ENCODE data around the gene ZNF682.

ZNF682 gene

DNA sequence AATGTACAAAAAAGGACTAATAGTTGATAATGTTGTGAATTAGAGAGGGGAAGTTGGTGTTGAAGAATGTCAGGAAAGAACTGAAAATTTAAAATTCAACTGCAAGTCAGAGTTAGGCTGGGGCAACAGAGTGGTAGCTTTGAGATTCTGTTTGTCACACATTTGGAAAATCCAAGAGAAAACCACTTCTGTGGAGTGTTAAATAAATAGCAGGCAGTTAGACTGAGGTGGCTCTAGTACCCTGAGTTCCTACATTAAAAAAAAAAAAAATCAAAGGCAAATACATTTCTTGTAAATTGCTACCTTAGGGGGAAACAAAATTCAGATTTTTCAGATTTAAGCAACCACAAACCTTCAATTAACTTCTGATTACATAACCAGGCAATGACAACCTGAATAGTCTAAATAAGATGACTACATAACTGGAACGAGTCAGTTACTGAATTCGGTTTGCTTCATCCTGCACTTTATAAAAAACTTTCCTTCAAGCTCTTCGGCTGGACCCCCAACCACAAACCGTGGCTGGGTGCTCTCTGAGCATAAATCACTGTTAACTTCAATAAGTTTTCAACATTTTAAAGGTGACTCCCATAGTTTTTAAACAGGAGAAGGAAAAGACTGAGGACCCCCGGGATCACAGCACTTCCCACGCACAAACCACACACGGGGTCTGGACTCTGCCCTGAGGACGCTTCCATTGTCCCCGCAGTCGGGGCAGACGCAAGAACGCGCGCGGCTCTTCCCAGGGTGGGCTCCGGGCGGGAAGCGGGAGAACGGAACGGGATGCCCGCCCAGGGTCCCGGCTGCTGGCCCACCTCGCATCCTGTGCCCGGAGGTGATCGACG is 725 bp downstream of the ZNF682 start:
- Histone ChIP-seq H3K4me3 (replicated peaks; ENCODE audit: insufficient read depth, low read length) (peak overlapping the region; percentile 39), H3K27ac (replicated peaks) (peak overlapping the region; percentile 48), H3K27me3 (ENCODE audit: insufficient read depth, poor library complexity, severe bottlenecking) (no peaks in the 10 kb centered on the region)
- TF ChIP-seq, protein P1, sequence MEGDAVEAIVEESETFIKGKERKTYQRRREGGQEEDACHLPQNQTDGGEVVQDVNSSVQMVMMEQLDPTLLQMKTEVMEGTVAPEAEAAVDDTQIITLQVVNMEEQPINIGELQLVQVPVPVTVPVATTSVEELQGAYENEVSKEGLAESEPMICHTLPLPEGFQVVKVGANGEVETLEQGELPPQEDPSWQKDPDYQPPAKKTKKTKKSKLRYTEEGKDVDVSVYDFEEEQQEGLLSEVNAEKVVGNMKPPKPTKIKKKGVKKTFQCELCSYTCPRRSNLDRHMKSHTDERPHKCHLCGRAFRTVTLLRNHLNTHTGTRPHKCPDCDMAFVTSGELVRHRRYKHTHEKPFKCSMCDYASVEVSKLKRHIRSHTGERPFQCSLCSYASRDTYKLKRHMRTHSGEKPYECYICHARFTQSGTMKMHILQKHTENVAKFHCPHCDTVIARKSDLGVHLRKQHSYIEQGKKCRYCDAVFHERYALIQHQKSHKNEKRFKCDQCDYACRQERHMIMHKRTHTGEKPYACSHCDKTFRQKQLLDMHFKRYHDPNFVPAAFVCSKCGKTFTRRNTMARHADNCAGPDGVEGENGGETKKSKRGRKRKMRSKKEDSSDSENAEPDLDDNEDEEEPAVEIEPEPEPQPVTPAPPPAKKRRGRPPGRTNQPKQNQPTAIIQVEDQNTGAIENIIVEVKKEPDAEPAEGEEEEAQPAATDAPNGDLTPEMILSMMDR (IDR thresholded peaks at IDR 0.05; ENCODE audit: insufficient read depth, low read length) = no peak
- TF ChIP-seq, protein P2, sequence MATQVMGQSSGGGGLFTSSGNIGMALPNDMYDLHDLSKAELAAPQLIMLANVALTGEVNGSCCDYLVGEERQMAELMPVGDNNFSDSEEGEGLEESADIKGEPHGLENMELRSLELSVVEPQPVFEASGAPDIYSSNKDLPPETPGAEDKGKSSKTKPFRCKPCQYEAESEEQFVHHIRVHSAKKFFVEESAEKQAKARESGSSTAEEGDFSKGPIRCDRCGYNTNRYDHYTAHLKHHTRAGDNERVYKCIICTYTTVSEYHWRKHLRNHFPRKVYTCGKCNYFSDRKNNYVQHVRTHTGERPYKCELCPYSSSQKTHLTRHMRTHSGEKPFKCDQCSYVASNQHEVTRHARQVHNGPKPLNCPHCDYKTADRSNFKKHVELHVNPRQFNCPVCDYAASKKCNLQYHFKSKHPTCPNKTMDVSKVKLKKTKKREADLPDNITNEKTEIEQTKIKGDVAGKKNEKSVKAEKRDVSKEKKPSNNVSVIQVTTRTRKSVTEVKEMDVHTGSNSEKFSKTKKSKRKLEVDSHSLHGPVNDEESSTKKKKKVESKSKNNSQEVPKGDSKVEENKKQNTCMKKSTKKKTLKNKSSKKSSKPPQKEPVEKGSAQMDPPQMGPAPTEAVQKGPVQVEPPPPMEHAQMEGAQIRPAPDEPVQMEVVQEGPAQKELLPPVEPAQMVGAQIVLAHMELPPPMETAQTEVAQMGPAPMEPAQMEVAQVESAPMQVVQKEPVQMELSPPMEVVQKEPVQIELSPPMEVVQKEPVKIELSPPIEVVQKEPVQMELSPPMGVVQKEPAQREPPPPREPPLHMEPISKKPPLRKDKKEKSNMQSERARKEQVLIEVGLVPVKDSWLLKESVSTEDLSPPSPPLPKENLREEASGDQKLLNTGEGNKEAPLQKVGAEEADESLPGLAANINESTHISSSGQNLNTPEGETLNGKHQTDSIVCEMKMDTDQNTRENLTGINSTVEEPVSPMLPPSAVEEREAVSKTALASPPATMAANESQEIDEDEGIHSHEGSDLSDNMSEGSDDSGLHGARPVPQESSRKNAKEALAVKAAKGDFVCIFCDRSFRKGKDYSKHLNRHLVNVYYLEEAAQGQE (IDR thresholded peaks at IDR 0.05; ENCODE audit: insufficient replicate concordance, low read depth) = no peak
- DNase-seq (ENCODE audit: low read depth in 1 of 2, low spot score in 1 of 2) = no peak

DNA sequence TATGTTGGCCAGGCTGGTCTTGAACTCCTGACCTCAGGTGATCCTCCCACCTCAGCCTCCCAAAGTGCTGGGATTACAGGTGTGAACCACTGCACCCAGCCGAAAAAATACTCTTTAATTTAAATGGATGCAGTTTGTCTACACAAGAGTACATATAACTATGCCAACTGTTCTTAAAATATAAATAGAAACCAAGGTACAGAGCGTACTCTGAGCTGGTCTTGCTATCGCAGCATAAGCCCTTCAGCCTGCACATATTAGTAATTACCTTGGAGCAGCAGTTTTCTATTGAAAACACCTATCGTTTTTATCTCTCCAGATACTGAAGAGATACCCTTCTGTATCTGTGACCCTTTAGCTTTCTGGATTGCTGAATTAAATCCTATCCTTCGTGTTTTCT is 3.4 kb downstream of the ZNF682 start:
- TF ChIP-seq POLR2AphosphoS5 (IDR thresholded peaks at IDR 0.05; ENCODE audit: low read depth) = no peak
- no peak for TF ChIP-seq GABPA (IDR thresholded peaks at IDR 0.05; ENCODE audit: low read depth)
- TF ChIP-seq, protein P2 (IDR thresholded peaks at IDR 0.05; ENCODE audit: insufficient replicate concordance, low read depth) = no peak
- TF ChIP-seq SPI1 (IDR thresholded peaks at IDR 0.05; ENCODE audit: borderline replicate concordance, low read depth) = no peak
- TF ChIP-seq, protein P1 (IDR thresholded peaks at IDR 0.05; ENCODE audit: insufficient read depth, low read length) = no peak
- H3K27me3 ChIP-seq (ENCODE audit: insufficient read depth, poor library complexity, severe bottlenecking) = no peaks in the 10 kb centered on the region
- DNase-seq (ENCODE audit: low read depth in 1 of 2, low spot score in 1 of 2) = no peak
- no peak overlapping the region for H3K4me3 ChIP-seq (replicated peaks; ENCODE audit: insufficient read depth, low read length)
- no peak overlapping the region for H3K27ac ChIP-seq (replicated peaks)

DNA sequence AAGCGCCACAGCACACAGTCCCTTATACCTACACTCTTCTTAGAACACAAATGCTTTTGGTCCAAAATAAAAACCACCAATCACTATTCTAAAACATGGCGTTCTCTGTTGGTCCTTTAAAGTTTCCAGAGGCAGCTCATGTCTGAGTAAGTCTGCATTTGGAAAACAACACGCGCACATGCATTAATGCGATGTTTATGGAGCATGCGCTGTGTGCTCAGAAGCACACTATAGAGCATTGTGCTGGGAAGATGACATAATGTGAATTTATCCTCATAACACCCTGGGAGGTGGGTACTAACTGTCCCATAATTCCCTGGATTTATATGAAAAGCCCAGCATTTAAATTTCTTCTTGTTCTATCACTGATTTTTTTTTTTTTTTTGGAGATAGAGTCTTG is 10.7 kb downstream of the ZNF682 start:
- no peak overlapping the region for H3K4me3 ChIP-seq (replicated peaks; ENCODE audit: insufficient read depth, low read length)
- TF ChIP-seq SPI1 (IDR thresholded peaks at IDR 0.05; ENCODE audit: borderline replicate concordance, low read depth) (no peak), GABPA (IDR thresholded peaks at IDR 0.05; ENCODE audit: low read depth) (no peak)
- TF ChIP-seq, protein P1 (IDR thresholded peaks at IDR 0.05; ENCODE audit: insufficient read depth, low read length) = no peak
- no peak overlapping the region for H3K27ac ChIP-seq (replicated peaks)
- DNase-seq (ENCODE audit: low read depth in 1 of 2, low spot score in 1 of 2) = no peak
- H3K27me3 ChIP-seq (ENCODE audit: insufficient read depth, poor library complexity, severe bottlenecking) = no peaks in the 10 kb centered on the region

DNA sequence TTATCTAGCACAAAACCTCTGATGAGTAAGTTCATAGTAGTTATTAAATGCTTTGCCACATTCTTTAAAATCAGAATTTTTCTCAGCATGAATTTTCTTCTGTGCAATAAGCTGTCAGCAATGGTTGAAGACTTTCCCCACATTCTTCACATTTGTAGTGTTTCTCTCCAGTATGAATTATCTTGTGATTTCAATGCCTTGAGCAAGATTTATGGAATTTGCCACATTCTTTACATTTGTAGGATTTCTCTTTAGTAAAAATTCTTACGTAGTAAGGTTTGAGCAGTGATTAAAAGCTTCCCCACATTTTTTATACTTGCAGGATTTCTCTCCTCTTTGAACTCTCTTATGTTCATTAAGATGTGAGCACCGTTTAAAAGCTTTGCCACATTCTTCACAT is 33.6 kb downstream of the ZNF682 start:
- Histone ChIP-seq H3K27me3 (ENCODE audit: insufficient read depth, poor library complexity, severe bottlenecking) (no peaks in the 10 kb centered on the region), H3K27ac (replicated peaks) (no peak overlapping the region), H3K4me3 (replicated peaks; ENCODE audit: insufficient read depth, low read length) (no peak overlapping the region)
- DNase-seq (ENCODE audit: low read depth in 1 of 2, low spot score in 1 of 2) = no peak
- TF ChIP-seq, protein P2 (IDR thresholded peaks at IDR 0.05; ENCODE audit: insufficient replicate concordance, low read depth) = no peak
- TF ChIP-seq SPI1 (IDR thresholded peaks at IDR 0.05; ENCODE audit: borderline replicate concordance, low read depth) (no peak), POLR2AphosphoS5 (IDR thresholded peaks at IDR 0.05; ENCODE audit: low read depth) (no peak), GABPA (IDR thresholded peaks at IDR 0.05; ENCODE audit: low read depth) (no peak)
- TF ChIP-seq, protein P1 (IDR thresholded peaks at IDR 0.05; ENCODE audit: insufficient read depth, low read length) = no peak

All from HL-60 (cell line).